ENCODE results near the gene RAB42. TPM values are rescaled to one million over a fixed set of nuclear protein-coding genes. Genes with fewer than 3 reads are reported as not detected.

The RAB42 gene
- total RNA-seq, 1 donor from 2014 or later = 2.1 TPM

- Histone ChIP-seq H3K36me3 (ENCODE audit: insufficient read depth, low read length) (no peaks in the 10 kb centered on the region), H3K9ac (ENCODE audit: low read length) (no peak overlapping the region), H3K4me1 (ENCODE audit: insufficient read depth, low read length) (peaks cover 13% of the 10 kb centered on the region), H3K9me3 (ENCODE audit: insufficient read depth, low read depth, low read length) (no peaks in the 10 kb centered on the region), H2AFZ (ENCODE audit: low read depth, low read length) (no peak overlapping the region), H3K4me2 (ENCODE audit: low read length) (peak overlapping the region; percentile 98), H3K27ac (ENCODE audit: low read depth, low read length) (no peak overlapping the region), H3K27me3 (ENCODE audit: insufficient read depth, low read length) (no peaks in the 10 kb centered on the region), H3K4me3 (ENCODE audit: insufficient read depth, low read depth, low read length) (no peak overlapping the region), H3K79me2 (ENCODE audit: insufficient read depth, low read length) (peaks cover 25% of the 10 kb centered on the region), H4K20me1 (ENCODE audit: insufficient read depth, low read length) (no peaks in the 10 kb centered on the region)
- Mint-ChIP-seq H3K27me3 (ENCODE audit: low read depth, unreplicated experiment) (no peaks in the 10 kb centered on the region), H3K36me3 (ENCODE audit: low read depth, unreplicated experiment) (no peaks in the 10 kb centered on the region), H3K4me3 (ENCODE audit: unreplicated experiment) (no peak overlapping the region), H3K9me3 (ENCODE audit: unreplicated experiment) (no peaks in the 10 kb centered on the region), H3K4me1 (ENCODE audit: low read depth, unreplicated experiment) (peaks cover 15% of the 10 kb centered on the region), H3K27ac (ENCODE audit: unreplicated experiment) (no peak overlapping the region)
- DNase-seq (ENCODE audit: low read depth) (no peak), FAIRE-seq (no peak)
- no peak for TF ChIP-seq EZH2 (IDR thresholded peaks at IDR 0.05; ENCODE audit: insufficient read depth, low read length)
Observed at GRCh38 chr1:28644494-28644893, 52.4 kb downstream of the RAB42 start.

Other genes starting within 250 kb of the RAB42 start
- 72.6 and 78.5 TPM in 2 replicates for gene PHACTR4, start 222.5 kb upstream of the RAB42 start, total RNA-seq
- 21.8 and 23.7 TPM in 2 replicates for gene RCC1, start 86.2 kb upstream of the RAB42 start, total RNA-seq
- 20.5 and 21.7 TPM in 2 replicates for gene TRNAU1AP, start 39.2 kb upstream of the RAB42 start, total RNA-seq
- gene TAF12, start 50.8 kb downstream of the RAB42 start, total RNA-seq = 25.9 and 26.8 TPM in 2 replicates
- not detected in 2 replicates for gene RNU11, start 56.3 kb downstream of the RAB42 start, total RNA-seq
- 11.9 and 12.6 TPM in 2 replicates for gene GMEB1, start 76.5 kb downstream of the RAB42 start, total RNA-seq
- gene YTHDF2, start 144.7 kb downstream of the RAB42 start, total RNA-seq = 91.3 and 97.5 TPM in 2 replicates
- 0.79 and 1.2 TPM in 2 replicates for gene OPRD1, start 219.9 kb downstream of the RAB42 start, total RNA-seq

All from astrocyte (in vitro differentiated cells and primary cell).